GM12872 (cell line): ENCODE data around the gene RIN3.

ENCODE experiments used
- TF ChIP-seq, protein P1 (sequence below): IDR thresholded peaks from 3 replicates; pipeline ENCODE4 v1.5.1; 2011; ENCODE audit warnings: low read depth, mild to moderate bottlenecking, low read length, moderate library complexity; ENCODE audit not compliant: insufficient read depth

Gene RIN3

DNA sequence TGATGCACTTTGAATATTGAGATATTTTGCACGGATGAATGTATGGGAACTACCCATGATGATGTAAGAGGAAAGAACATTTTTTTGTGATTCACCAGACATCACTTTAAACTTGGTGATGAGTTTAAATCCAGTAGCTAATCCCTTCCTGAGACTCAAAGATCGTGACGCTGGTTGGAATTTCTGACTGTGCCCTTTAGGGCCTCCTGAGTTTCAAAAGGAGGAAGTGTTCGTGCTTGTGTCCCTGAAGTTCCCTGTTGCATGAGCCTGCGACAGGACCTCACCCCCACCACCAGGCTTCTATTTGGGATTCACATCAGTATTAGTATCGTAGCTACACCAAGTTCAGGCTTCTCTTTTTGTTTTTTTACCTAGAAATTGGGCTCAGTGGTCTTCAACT lies 18.6 kb upstream of the RIN3 start:
- TF ChIP-seq, protein P1, sequence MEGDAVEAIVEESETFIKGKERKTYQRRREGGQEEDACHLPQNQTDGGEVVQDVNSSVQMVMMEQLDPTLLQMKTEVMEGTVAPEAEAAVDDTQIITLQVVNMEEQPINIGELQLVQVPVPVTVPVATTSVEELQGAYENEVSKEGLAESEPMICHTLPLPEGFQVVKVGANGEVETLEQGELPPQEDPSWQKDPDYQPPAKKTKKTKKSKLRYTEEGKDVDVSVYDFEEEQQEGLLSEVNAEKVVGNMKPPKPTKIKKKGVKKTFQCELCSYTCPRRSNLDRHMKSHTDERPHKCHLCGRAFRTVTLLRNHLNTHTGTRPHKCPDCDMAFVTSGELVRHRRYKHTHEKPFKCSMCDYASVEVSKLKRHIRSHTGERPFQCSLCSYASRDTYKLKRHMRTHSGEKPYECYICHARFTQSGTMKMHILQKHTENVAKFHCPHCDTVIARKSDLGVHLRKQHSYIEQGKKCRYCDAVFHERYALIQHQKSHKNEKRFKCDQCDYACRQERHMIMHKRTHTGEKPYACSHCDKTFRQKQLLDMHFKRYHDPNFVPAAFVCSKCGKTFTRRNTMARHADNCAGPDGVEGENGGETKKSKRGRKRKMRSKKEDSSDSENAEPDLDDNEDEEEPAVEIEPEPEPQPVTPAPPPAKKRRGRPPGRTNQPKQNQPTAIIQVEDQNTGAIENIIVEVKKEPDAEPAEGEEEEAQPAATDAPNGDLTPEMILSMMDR, result no peak

DNA sequence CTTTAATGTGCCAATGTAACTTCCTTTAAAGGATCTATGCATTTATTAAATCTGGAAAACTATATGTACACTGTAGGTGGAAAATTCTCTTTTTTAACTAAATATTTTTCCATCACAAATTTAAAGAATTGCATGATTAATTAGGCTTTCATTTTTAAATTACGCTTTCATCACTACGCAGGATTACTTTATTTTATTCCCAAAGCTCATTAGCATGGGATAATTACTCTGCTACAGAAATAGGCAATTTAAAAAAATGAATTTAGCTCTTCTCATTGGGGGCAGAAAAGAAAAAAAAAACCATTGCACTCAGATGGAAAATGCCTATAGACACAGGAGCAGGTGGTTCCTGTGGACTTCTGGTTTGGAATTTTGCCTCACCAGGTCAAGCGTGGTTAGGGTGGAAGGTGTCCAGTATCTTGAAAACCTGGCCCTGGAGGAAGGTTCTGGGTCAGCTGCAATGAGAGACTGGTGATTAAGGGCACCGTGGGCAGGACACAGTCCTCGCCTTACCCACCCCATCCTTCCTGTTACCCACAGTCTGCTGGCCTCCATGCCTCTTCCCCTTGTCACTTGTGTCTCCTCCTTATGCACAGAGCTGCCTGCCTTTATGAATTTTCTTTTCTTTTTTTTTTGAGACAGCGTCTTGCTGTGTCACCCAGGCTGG lies 17.3 kb upstream of the RIN3 start:
- TF ChIP-seq, protein P1, result no peak

DNA sequence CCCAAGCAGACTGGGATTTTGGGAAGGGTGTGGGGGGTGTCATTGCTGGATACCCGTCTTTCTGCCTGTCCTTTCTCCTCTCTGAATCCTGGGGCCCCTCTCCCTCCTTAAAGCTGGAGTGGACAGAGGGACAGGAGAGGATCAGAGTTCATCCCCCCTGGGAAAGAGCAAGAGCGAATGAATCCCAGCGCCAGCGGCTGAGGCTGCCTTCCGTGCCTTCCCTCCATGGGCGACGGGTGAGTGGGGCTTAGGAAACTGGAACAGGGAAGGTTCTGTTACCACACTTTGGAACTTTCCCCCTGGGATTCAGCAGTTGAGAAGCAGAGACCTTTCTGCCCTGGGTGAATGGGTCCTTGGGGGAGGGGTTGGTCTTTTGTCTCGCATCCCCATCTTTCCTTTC lies 16.2 kb upstream of the RIN3 start:
- TF ChIP-seq, protein P1, result no peak

DNA sequence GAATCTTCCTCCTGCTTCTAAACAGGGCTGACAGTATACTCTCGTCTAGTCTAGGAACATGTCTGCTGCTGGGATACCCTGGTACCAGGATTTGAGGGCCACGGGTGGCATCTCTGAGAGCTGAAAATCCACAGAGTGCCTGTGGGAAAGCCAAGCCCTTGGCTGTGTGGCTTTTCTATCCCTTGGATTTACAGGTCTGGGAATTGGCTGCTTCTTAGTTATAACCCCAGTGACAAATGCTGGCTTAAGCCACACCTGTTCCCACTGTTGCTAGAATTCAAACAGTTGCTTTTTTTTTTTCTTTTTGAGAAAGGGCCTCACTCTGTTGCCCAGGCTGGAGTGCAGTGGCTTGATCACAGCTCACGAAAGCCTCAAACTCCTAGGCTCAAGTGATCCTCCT lies 14.3 kb upstream of the RIN3 start:
- TF ChIP-seq, protein P1, result no peak

DNA sequence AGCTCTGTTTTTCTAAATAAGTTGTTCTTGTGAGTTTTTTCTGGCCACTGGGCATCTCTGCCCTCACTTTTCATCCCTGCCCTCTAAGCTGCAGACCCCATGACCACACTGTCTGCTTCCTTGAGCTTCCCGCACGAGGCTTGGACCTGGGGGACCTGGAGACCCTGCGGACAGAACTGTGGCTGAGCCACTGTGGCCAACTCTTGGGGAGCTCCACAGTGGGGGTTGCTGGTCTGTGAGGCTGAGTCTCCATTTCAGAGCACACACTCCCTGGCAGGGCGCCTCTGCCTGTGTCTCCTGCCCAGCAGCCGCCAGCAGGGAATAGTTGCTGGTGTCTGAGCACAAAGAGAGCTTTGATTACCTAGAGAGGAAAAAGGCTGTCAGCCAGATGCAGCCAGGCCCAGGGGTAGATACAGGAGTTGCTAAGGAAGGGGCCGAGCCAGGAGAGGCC lies 13.1 kb upstream of the RIN3 start:
- TF ChIP-seq, protein P1, result no peak

DNA sequence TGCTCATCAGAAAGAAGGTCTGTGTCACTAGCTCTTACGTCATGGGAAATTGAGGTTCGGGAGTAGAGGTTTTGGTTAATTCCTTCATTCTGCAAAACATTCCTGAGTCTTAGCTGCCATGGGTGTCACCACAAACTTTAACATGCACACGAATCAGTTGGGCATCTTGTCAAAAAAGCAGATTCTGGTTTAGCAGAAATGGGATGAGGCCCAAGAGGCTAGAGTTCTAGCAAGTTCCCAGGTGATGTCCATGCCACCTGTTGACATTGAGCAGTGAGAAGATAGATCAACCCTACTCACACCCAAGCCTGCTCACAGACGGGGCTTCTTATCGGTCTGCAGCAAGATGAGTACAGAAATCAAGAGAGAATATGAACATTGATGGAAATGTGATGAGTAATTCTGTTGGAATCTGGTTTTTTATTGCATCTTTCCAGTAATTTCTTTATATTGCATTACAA lies 11.7 kb upstream of the RIN3 start:
- TF ChIP-seq, protein P1, result no peak

DNA sequence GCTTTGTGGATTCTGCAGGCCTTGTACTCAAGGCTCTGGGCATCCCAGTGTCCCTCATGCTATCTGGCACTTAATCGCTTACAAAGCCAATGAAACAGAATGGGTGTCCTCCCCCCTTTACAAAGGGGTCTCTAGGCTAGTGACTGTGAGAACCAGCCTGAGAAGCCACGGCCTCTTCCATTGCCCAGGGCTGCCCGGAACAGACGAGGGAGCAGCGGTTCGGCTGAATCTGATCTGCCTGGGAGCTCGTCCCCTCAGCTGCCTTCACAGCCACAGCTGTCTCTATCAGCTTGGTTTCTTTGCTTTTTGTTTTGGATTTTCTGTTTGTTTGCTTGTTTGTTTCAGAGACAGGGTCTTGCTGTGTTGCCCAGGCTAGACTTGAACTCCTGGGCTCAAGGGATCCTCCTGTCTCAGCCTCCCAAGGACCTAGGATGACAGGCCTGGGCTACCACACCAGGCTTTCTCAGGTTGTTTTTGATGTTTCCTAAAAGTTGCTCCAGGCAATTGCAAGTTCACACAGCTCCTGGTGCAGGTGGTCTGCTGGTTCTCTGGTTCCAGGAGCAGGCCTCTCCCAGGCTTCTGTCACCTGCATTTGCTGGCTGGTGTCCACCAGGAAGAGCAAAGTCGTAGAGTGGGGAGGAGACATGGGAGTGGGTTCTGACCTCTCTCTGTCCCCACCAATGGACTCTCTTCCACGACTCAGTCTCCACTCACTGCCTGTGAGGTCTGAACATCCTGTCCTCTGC lies 10.9 kb upstream of the RIN3 start:
- TF ChIP-seq, protein P1, result no peak
